Natural killer cell (primary cell): ENCODE data around the gene GABARAPL1. TPM values are rescaled to one million over a fixed set of nuclear protein-coding genes. Genes with fewer than 3 reads are reported as not detected.
A peak's percentile ranks its signal among the peaks of the same experiment; 100 is the strongest.
"Not testable (repeated sequence)": the region's sequence is repeated elsewhere in the genome, so short reads cannot be mapped to it uniquely, and the experiment has no call there.

ENCODE experiments used
- ATAC-seq, 3 donors: fragments of 150-1000 bp in 2 of 3; fragments of 200-7000 bp in 1 of 3; cut with Tn5 transposase; 1 replicate in 1 of 3; 2 replicates in 2 of 3; pipeline ENCODE4 v1.10.0; 2021; ENCODE audit warnings: mild to moderate bottlenecking in 2 of 3, moderate library complexity in 2 of 3
- DNase-seq, 2 donors: peaks; one replicate each; pipeline versions ENCODE4 v3.0.0 to v3.0.0-alpha.2; 2013 to 2021; ENCODE audit warnings: mixed read lengths in 1 of 2
- H3K27ac ChIP-seq: one replicate; pipeline ENCODE4 v1.5.1; 2013; ENCODE audit warnings: mild to moderate bottlenecking, low read length
- H3K27me3 ChIP-seq: one replicate; pipeline ENCODE4 v1.6.1; 2013; ENCODE audit warnings: low read length; ENCODE audit not compliant: control insufficient read depth, insufficient read depth
- H3K36me3 ChIP-seq: one replicate; pipeline ENCODE4 v1.6.1; 2013; ENCODE audit warnings: low read length; ENCODE audit not compliant: control insufficient read depth, insufficient read depth
- H3K4me1 ChIP-seq: one replicate; pipeline ENCODE4 v1.6.1; 2013; ENCODE audit warnings: low read length; ENCODE audit not compliant: control insufficient read depth, insufficient read depth
- H3K4me3 ChIP-seq: one replicate; pipeline ENCODE4 v1.5.1; 2013; ENCODE audit warnings: low read length
- H3K9me3 ChIP-seq: one replicate; pipeline ENCODE4 v1.6.1; 2013; ENCODE audit warnings: low read length; ENCODE audit not compliant: control insufficient read depth, insufficient read depth
- H3K27ac Mint-ChIP-seq, 2 donors: one replicate each; pipeline ENCODE4 v1.8.0; 2022; ENCODE audit warnings: mild to moderate bottlenecking in 2 of 2, mixed read lengths in 2 of 2, moderate library complexity in 1 of 2
- H3K27me3 Mint-ChIP-seq, 2 donors: one replicate each; pipeline ENCODE4 v1.8.0; 2022; ENCODE audit warnings: low read depth in 2 of 2, mixed read lengths in 2 of 2
- H3K36me3 Mint-ChIP-seq: one replicate; pipeline ENCODE4 v1.8.0; 2022; ENCODE audit warnings: mixed read lengths
- H3K4me1 Mint-ChIP-seq, 2 donors: one replicate each; pipeline ENCODE4 v1.8.0; 2022; ENCODE audit warnings: mixed read lengths in 2 of 2
- H3K4me3 Mint-ChIP-seq: one replicate; pipeline ENCODE4 v1.8.0; 2022; ENCODE audit warnings: mild to moderate bottlenecking, moderate library complexity, mixed read lengths
- H3K9me3 Mint-ChIP-seq, 2 donors: one replicate each; pipeline ENCODE4 v1.8.0; 2022; ENCODE audit warnings: mixed read lengths in 2 of 2
- CTCF ChIP-seq: fragments of 200-600 bp; IDR thresholded peaks from one replicate; pipeline ENCODE4 v1.8.0; 2022; ENCODE audit warnings: antibody characterized with exemption
- WGBS: methylation state at CpG from one replicate; pipeline ENCODE4 v1.1.7; 2013; ENCODE audit warnings: missing lambda C conversion rate; ENCODE audit not compliant: insufficient coverage; 5-methylcytosine and 5-hydroxymethylcytosine counted together
- intact Hi-C: fragments of 100-400 bp; cut with micrococcal nuclease; formaldehyde crosslinking; loops from one replicate; pipeline ENCODE4 v1.14.2; 2022
- total RNA-seq, 4 donors: library from RNA; stranded (reverse); fragments of 120-200 nt in 1 of 4; gene quantifications; one replicate each; pipeline versions ENCODE4 v1.2.3 to v1.2.4, GENCODE V29; 2013 to 2022

The GABARAPL1 gene
- total RNA-seq, 3 donors from 2014 or later (not counting 1 experiment from before 2014, with no cell fraction given): 157 to 233 (median 160) TPM

GRCh38 chr12:10186299-10186698 lies 26.4 kb upstream of the GABARAPL1 start:
- DNase-seq (no peak), ATAC-seq (peak in 1 of 3 donors; percentile 64)
- H3K27ac ChIP-seq: no peak overlapping the region
- H3K4me3 Mint-ChIP-seq: no peak overlapping the region
- peaks cover 6% of the 10 kb centered on the region in 2 donors for H3K4me1 Mint-ChIP-seq
- WGBS: 37% methylated on average over 9 of the region's 11 CpGs
- no peaks in the 10 kb centered on the region for H3K27me3 ChIP-seq
- TF ChIP-seq CTCF: no peak
- no peaks in the 10 kb centered on the region for H3K36me3 ChIP-seq
- no peak overlapping the region for H3K27ac Mint-ChIP-seq
- H3K4me3 ChIP-seq: no peak overlapping the region
- H3K27me3 Mint-ChIP-seq: peaks cover 22 to 24% of the 10 kb centered on the region in 2 donors
- peaks cover 3% of the 10 kb centered on the region for H3K4me1 ChIP-seq
- no peaks in the 10 kb centered on the region for H3K36me3 Mint-ChIP-seq
- no peaks in the 10 kb centered on the region for H3K9me3 Mint-ChIP-seq
- intact Hi-C loops: no loop called here
- no peaks in the 10 kb centered on the region for H3K9me3 ChIP-seq

- H3K9me3 Mint-ChIP-seq, ATAC-seq: not testable (repeated sequence)
- H3K27me3 Mint-ChIP-seq: peaks cover 22 to 24% of the 10 kb centered on the region in 2 donors
These were observed 25.7 kb upstream of the GABARAPL1 start for GRCh38 chr12:10186958-10187357.

GRCh38 chr12:10189653-10190052 lies 23.0 kb upstream of the GABARAPL1 start:
- H3K27ac ChIP-seq: no peak overlapping the region
- peaks cover 3% of the 10 kb centered on the region for H3K4me1 ChIP-seq
- Mint-ChIP-seq H3K36me3 (no peaks in the 10 kb centered on the region), H3K9me3 (no peaks in the 10 kb centered on the region), H3K4me3 (no peak overlapping the region), H3K27me3 (peaks cover 7 to 29% of the 10 kb centered on the region in 2 donors), H3K4me1 (peaks cover 6 to 12% of the 10 kb centered on the region in 2 donors), H3K27ac (no peak overlapping the region)
- no peaks in the 10 kb centered on the region for H3K9me3 ChIP-seq
- no peaks in the 10 kb centered on the region for H3K36me3 ChIP-seq
- H3K4me3 ChIP-seq: no peak overlapping the region
- intact Hi-C loops: loop anchor here (5.0 kb wide), 2 partner anchors 247 to 442 kb away; no protein-coding TSS in a partner anchor
- DNase-seq (no peak), ATAC-seq (no peak)
- 92% methylated on average over 5 of the region's 5 CpGs for WGBS
- no peak for TF ChIP-seq CTCF
- no peaks in the 10 kb centered on the region for H3K27me3 ChIP-seq

More at GRCh38 chr12:10186958-10187357, 25.7 kb upstream of the GABARAPL1 start:
- H3K4me1 ChIP-seq, H3K4me1 Mint-ChIP-seq, H3K27me3 ChIP-seq, intact Hi-C loops, H3K27ac ChIP-seq, H3K4me3 ChIP-seq, DNase-seq, H3K36me3 Mint-ChIP-seq, H3K9me3 ChIP-seq, H3K36me3 ChIP-seq, H3K27ac Mint-ChIP-seq, H3K4me3 Mint-ChIP-seq: not testable (repeated sequence)
- WGBS: 89% methylated on average over 5 of the region's 6 CpGs

- peak; percentile 95 to 100 (median 99) for ATAC-seq
- Histone ChIP-seq H3K4me3 (no peak overlapping the region), H3K27ac (no peak overlapping the region), H3K36me3 (no peaks in the 10 kb centered on the region), H3K27me3 (no peaks in the 10 kb centered on the region), H3K4me1 (peaks cover 5% of the 10 kb centered on the region), H3K9me3 (no peaks in the 10 kb centered on the region)
- Mint-ChIP-seq H3K27ac (no peak overlapping the region), H3K4me3 (no peak overlapping the region), H3K27me3 (peaks cover 7 to 27% of the 10 kb centered on the region in 2 donors), H3K36me3 (no peaks in the 10 kb centered on the region), H3K4me1 (peaks cover 13 to 20% of the 10 kb centered on the region in 2 donors), H3K9me3 (no peaks in the 10 kb centered on the region)
- DNase-seq: peak; percentile 37 to 76
- intact Hi-C loops: loop anchor here (1.0 to 5.0 kb wide), 3 partner anchors 37 to 443 kb away; no protein-coding TSS in a partner anchor
- peak; percentile 78 for TF ChIP-seq CTCF
- WGBS: 55% methylated on average over 11 of the region's 13 CpGs
These were observed 21.9 kb upstream of the GABARAPL1 start for GRCh38 chr12:10190558-10191388.
